Activated B cell treated with CpG ODN at 0.5 μM for 24 hours (primary cell): ENCODE measurements around the gene RHO. TPM values are rescaled to one million over a fixed set of nuclear protein-coding genes. Genes with fewer than 3 reads are reported as not detected.
"Not testable (repeated sequence)": the region's sequence is repeated elsewhere in the genome, so short reads cannot be mapped to it uniquely, and the experiment has no call there.

Experiments
- ATAC-seq: fragments of 200-7000 bp; cut with Tn5 transposase; one replicate; pipeline ENCODE4 v1.10.0; 2021; ENCODE audit warnings: low read depth, mild to moderate bottlenecking, moderate library complexity
- CTCF ChIA-PET: fragments of 350-600 bp; sonication (Branson Sonifier 250); formaldehyde crosslinking; loops from one replicate; lab custom pipeline; 2021; ENCODE audit warnings: antibody characterized with exemption; lab: Charles Lee
- POLR2A ChIA-PET: fragments of 350-600 bp; sonication (Branson Sonifier 250); formaldehyde crosslinking; loops from one replicate; lab custom pipeline; 2021; ENCODE audit warnings: antibody characterized with exemption; lab: Charles Lee
- DNase-seq: peaks from one replicate; pipeline ENCODE4 v3.0.0; 2022
- H3K27ac Mint-ChIP-seq: one replicate; pipeline ENCODE4 v1.8.0; 2020; ENCODE audit warnings: mixed read lengths
- H3K27me3 Mint-ChIP-seq: one replicate; pipeline ENCODE4 v1.8.0; 2021; ENCODE audit warnings: mixed read lengths
- H3K36me3 Mint-ChIP-seq: one replicate; pipeline ENCODE4 v1.8.0; 2021; ENCODE audit warnings: low read depth, mixed read lengths
- H3K4me1 Mint-ChIP-seq: one replicate; pipeline ENCODE4 v1.8.0; 2021; ENCODE audit warnings: mixed read lengths
- H3K4me3 Mint-ChIP-seq: one replicate; pipeline ENCODE4 v1.8.0; 2020; ENCODE audit warnings: mild to moderate bottlenecking, mixed read lengths
- H3K9me3 Mint-ChIP-seq: one replicate; pipeline ENCODE4 v1.8.0; 2020; ENCODE audit warnings: mixed read lengths
- CTCF ChIP-seq: fragments of 200-600 bp; IDR thresholded peaks from one replicate; pipeline ENCODE4 v1.8.0; 2022; ENCODE audit warnings: antibody characterized with exemption, mild to moderate bottlenecking
- intact Hi-C: fragments of 100-400 bp; cut with micrococcal nuclease; formaldehyde crosslinking; loops from one replicate; pipeline ENCODE4 v1.15.1; 2024
- total RNA-seq: library from RNA; stranded (reverse); gene quantifications from 2 replicates; pipeline ENCODE4 v1.2.3, GENCODE V29; 2022

The RHO gene
- total RNA-seq, 1 donor from 2014 or later, result not detected

- ATAC-seq, result no peak
- no peak overlapping the region for H3K27ac Mint-ChIP-seq
- no peaks in the 10 kb centered on the region for H3K27me3 Mint-ChIP-seq
- H3K36me3 Mint-ChIP-seq, result no peaks in the 10 kb centered on the region
- TF ChIP-seq CTCF, result no peak
- CTCF ChIA-PET, result no interaction called here
- POLR2A ChIA-PET, result no interaction called here
- no peaks in the 10 kb centered on the region for H3K9me3 Mint-ChIP-seq
- no peak for DNase-seq
- intact Hi-C loops, result no loop called here
- H3K4me1 Mint-ChIP-seq, result no peaks in the 10 kb centered on the region
- no peak overlapping the region for H3K4me3 Mint-ChIP-seq
These were observed 14.3 kb downstream of the RHO start for GRCh38 chr3:129542747-129543146.

- ChIA-PET CTCF (no interaction called here), POLR2A (no interaction called here)
- H3K4me3 Mint-ChIP-seq, result no peak within 1 kb of the TSS
- no peaks in the 10 kb centered on the region for H3K4me1 Mint-ChIP-seq
- no peaks in the 10 kb centered on the region for H3K9me3 Mint-ChIP-seq
- no peaks in the 10 kb centered on the region for H3K36me3 Mint-ChIP-seq
- intact Hi-C loops, result no loop called here
- no peaks in the 10 kb centered on the region for H3K27me3 Mint-ChIP-seq
- no peak for ATAC-seq
- no peak for DNase-seq
- no peak for TF ChIP-seq CTCF
- no peak within 1 kb of the TSS for H3K27ac Mint-ChIP-seq
These were observed 14.8 kb downstream of the RHO start, which contains the start of gene H1-8 for GRCh38 chr3:129543156-129543790. Gene H1-8 (plus strand): TSS chr3:129543175. CDS start chr3:129543219, 44 bp downstream.

- intact Hi-C loops, result no loop called here
- Mint-ChIP-seq H3K9me3 (no peaks in the 10 kb centered on the region), H3K36me3 (no peaks in the 10 kb centered on the region), H3K4me1 (no peaks in the 10 kb centered on the region), H3K27ac (no peak overlapping the region), H3K27me3 (no peaks in the 10 kb centered on the region), H3K4me3 (no peak overlapping the region)
- DNase-seq, result no peak
- ChIA-PET POLR2A (no interaction called here), CTCF (no interaction called here)
- no peak for TF ChIP-seq CTCF
- no peak for ATAC-seq
These were observed 15.6 kb downstream of the RHO start for GRCh38 chr3:129543999-129544398.

- CTCF ChIA-PET, result not testable (repeated sequence)
These were observed 17.5 kb downstream of the RHO start for GRCh38 chr3:129545951-129546350.

GRCh38 chr3:129547241-129547640 is 18.8 kb downstream of the RHO start:
- Mint-ChIP-seq H3K4me1 (no peaks in the 10 kb centered on the region), H3K27ac (no peak overlapping the region), H3K36me3 (no peaks in the 10 kb centered on the region), H3K27me3 (no peaks in the 10 kb centered on the region), H3K4me3 (no peak overlapping the region), H3K9me3 (no peaks in the 10 kb centered on the region)
- DNase-seq (no peak), ATAC-seq (no peak)
- TF ChIP-seq CTCF, result no peak
- ChIA-PET POLR2A (no interaction called here), CTCF (no interaction called here)
- intact Hi-C loops, result no loop called here

More at GRCh38 chr3:129545951-129546350, 17.5 kb downstream of the RHO start:
- intact Hi-C loops, ATAC-seq, DNase-seq, H3K27me3 Mint-ChIP-seq, POLR2A ChIA-PET, H3K27ac Mint-ChIP-seq, H3K4me3 Mint-ChIP-seq, H3K9me3 Mint-ChIP-seq, H3K4me1 Mint-ChIP-seq, H3K36me3 Mint-ChIP-seq: not testable (repeated sequence)
